ENCODE data around the gene AUTS2.

AUTS2 gene

DNA sequence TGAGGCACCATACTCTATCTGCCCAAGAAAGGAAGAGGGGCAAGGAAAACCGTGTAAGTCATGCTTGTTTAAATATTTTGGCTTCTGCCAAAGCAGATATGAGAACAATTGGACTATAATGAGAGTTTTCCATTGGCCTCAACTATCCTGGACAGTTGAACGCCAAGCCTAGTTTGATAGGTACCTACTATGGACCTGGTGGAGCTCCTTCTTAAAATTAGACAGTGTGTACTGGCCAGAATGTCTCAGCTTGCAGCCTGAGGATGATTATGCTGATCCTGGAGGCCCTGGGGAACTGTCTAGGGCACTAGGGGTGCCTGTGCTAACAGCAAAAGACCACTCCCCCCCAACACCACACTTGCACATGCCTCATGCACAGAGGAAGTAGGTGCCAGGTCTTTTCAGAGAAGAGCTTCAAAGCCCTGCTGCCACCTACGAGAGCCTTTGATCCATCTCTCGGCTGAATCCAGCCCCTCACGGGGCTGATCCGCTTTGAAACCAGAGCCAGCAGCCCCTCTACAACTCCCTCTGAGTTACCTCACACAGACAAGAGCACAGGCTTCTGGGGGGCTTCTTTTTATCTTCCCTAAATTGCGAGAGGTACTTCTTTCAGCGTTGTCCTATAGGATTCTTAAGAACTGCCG, 1059.8 kb downstream of the AUTS2 start:
- DNase-seq: no peak

DNA sequence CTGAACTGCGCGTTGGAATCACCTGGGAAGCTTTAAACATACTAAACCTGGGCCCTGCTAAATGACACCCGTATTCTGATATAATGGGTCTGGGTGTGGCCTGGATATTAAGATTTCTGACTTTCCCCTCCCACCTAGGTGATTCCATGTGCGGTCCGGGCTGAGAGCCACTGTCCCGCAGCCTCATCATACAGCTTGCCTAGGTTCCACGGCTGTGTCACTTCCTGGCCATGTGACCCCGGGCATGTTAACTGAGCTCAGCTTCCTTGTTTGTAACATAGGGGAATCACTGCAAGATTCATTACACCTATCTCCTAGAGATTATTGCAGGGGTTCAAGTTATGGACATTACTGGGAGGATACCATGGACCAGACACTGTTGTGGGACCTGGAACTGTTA, 1061.0 kb downstream of the AUTS2 start:
- no peak for DNase-seq

DNA sequence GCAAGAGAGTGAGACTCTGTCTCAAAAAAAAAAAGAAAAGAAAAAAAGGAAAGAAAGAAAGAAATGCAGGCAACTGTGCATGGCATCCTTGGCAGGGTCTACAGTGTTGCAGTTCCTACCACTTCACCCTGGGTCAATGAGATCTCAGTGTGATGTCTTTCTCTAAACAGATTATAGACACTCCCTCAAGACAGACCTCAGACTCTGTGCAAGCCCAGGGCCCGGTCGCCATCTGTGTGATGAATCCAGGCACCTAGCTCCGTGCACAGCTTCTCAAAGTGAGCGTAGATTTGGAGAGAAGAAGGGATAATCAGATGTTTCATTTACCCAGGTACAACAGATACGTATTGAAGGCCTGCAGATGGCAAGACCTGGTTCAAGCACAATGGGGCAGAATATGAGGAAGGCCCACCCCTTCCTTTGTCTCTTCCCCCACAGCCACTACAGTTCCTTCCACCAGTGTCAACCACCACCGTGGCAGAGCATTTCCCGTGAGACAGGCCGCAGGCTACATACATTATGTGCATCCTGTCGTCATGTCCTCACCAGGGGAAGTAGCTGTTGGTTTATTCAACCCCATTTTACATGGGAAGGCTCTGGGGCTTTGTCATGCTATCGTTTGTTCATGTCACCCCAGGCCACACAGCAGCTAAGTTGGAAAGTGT, 1062.0 kb downstream of the AUTS2 start:
- DNase-seq: no peak

DNA sequence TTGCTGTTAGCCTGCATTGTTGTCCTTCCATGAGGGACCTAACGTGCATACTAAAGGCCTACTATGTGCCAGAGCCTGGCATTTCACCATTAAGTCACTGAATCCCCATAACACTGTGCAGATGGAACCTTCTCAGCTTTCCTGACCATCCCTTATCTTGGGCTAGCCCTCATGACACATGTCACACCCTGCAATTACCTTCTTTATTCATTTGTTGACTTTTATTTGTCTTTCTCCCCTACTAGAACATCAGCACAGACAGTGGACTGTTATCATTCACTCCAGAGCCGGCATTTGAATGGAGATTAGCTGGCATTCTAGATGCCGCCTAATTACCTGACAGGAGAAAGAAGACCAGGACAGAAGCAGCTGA, 1062.5 kb downstream of the AUTS2 start:
- DNase-seq: no peak

DNA sequence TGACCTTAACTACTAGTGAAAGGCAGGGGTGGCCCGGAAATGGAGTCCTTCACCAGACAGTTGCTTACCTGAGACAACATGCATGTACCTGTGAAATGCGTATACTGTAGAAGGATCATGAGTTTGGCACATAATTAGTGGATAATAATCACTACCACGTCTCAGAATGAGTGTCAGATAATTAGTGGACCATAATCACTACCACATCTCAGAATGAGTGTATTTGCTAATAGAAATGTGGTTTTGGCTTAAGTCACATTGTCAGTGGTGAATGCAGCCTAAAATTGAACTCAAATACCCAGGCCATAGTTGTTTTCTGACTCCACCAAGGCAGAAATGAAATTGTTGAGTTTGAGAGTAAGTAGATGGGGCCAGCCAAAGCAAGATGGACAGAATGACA, 1065.4 kb downstream of the AUTS2 start:
- DNase-seq: no peak

DNA sequence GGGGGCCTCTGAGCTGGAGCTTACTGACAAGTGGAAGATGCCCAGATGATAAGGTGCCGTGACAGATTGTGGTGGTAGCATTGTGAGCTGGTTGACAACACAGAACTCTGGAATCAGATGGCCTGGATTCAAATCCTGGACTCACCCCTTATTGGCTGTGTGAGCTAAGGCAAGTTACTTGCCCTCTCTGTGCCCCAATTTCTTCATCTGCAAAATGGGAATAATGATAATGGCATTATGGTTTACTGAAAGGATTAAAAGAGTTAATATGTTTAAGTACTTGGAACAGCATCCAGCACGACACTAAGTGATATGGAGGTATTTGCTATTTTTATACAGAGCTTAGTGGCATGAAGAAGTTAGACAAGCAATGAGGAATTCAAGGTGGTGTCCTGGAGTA, 1067.7 kb downstream of the AUTS2 start:
- no peak for DNase-seq

DNA sequence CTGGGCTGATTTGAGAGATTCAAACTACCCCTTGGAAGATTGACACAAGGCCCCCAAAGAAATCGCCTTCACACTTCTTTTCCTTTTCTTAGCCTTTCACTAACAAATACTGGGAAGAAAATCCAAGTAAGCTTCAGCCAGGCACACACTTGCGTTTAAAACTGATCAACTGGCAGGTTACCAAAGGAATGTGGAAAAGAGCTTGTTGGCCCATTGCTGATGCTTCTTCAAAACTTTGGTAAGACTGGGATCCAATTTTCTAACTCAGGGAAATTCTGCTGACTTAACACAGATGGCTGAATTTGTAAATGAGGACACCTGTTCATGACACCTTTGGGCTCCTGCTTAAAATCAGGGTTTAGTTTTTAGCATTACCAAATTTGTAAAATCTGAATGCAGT, 1069.1 kb downstream of the AUTS2 start:
- no peak for DNase-seq

DNA sequence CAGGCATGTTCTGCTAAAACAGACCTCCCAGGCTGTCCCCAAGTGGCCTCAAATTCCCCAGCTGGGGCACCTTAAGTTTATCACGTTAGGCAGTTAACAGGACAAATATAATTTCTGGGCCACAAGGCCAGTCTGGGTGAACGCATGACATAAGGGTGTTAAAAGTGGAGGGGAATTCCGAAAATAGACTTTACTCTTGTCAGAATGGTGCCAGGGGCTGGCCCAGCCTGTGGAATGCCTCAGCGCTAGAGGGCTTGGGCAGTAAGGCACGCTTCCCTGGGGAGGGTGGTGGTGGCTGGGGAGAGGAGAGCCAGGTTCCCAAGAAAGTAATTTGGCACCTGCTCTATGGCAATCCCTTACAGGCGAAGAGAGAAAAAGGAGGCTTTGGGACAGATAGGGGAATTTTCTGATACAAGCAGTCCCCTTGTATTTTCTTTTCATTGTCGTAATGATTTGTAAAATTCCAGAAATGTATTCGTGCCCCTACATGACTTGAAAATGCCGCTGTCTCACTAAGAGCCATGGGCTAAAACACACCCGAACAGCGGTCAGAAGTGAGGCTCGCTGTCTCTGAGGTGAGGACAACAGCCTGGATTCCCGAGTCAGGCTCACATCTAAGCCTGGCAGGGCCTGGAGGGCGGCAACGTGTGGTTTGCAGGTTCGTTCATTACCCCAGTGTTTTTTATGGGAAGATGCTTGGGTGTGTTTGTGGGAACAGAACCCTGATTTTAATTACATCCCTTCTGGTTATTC, 1070.5 kb downstream of the AUTS2 start:
- no peak for DNase-seq

DNA sequence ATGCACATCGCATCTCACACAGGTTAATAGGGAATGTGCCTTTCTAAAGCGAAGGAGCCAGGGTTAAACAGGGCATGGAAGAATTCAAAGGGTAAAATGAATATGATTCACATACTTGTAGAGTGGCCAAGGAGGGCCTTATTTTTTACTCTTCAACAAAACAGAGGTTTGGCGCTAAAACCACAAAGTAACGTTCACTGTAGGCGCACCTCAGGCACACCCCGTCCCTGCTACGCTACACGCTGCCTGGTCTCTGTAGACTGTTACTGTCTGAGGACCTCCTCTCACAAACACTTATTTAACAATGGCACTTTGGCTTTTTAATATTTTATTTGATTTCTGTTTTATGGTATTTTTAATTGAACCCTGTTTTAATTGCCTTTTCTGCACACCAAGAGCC, 1071.6 kb downstream of the AUTS2 start:
- no peak for DNase-seq

DNA sequence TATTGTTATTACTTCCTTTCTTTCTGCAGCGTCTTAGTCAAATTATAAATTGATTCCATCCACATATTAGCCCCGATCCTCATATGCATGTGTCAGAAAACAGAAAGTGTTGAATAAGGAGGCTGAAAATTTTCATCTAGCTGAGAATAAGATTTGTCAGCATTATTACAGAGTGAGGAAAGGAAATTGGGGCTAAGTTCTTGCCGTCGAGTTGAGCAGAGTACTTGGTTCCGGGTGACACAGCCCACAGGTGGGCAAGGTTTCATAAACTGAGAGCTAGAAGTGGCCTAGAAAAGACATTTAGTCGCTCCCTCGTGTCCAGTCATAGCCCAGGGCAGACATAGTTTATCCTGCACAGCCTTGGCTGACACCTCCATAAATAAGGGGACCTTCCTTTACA, 1072.0 kb downstream of the AUTS2 start:
- no peak for DNase-seq

DNA sequence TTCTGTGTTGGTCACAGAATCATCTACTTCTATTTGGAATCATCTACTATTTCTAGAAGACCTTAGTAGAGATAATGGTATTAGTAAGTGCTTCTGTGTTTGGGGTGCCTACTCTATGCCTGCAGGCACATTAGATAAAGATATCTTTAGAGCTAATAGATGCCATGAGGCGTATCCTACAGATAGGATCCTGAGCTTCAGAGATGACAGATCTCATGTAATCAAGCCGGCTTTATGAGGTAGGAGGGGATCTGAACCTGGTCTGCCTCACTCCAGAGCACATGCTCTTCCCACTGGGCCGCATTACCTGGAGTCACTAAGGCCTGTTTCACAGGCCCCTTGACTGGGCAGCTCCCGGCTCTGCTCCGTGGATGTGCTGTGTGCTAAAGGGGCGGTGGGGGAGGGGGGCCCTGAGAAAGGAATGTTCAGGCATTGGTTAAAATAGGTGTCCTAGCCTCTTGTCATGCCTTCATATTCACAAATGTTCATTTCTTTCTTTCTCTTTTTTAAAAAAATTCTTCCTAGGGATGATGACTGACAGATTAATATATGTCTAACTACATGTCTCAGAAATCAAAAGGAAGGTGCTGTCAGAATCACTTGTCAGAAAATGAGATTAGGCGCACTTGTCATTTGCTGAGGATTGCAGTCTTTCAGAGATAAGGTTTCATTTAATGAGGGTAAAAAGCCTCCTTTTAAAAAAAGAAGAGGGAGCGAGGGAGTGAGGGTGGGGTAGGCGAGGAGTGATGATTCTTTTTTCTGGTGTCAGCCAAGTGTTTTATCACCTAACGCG, 1075.7 kb downstream of the AUTS2 start:
- DNase-seq: no peak

DNA sequence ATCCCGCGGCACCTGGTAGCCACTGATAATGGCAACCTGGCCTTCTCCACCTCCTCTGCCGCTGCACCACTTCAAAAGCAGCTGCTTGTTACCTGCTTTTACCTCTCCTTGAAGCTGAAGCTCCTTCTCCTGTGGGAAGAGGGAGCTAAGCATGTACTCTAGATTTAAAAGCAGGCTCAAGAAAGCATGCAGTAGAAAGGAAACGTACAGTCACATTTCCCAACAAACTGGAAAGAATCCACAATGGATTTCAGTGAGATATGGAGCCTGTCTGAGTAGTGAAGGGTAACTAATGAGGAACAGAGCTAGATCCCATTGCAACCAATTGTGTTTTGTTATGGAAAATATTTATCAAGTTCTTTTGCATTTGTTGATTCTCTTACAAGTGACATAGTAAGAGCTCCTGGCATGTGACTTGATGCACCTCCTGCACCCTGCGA, 1076.3 kb downstream of the AUTS2 start:
- DNase-seq: no peak

DNA sequence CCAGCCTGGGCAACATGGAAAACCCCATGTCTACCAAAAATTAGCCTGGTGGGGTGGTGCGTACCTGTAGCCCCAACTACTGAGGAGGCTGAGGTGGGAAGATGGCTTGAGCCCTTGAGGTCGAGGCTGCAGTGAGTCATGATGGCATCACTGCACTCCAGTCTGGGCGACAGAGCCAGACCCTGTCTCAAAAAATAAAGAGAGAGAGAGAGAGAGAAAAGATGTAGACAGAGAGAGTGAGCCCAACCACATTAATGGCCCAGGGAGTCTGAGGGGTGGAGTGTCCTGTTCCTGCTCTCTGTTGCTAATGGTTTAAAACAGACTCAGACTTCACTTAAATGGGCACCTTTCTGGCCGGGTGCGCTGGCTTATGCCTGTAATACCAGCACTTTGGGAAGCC, 1078.0 kb downstream of the AUTS2 start:
- DNase-seq: no peak

DNA sequence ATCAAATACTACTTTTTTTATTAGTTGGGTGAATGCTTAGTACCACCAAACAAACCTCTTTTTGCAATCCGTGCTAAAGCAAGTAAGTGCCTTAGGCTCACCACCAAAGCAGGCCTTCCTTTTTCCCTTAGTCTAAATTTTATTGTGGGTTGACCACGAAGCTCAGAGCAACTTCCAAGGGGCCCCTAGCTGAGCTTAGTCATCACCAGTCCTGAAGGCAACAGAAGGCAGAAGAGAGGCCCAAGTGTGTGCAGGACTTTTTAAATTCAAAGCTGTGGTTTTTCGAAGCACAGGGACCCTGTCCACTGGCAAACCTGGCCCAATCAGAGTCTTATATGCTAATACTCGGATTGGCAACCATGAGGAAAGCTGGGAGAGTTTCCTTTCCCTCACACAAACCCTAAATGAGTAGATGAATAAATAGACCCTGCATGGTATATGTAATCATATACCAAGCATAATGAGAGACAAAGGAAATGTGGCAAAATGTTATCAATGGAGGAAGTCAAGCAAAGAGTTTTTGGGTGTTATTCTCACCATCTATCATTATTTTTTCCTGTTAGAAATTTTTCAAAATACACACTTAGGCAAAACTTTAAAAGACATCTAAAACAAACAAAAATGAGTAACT, 1080.5 kb downstream of the AUTS2 start:
- no peak for DNase-seq

DNA sequence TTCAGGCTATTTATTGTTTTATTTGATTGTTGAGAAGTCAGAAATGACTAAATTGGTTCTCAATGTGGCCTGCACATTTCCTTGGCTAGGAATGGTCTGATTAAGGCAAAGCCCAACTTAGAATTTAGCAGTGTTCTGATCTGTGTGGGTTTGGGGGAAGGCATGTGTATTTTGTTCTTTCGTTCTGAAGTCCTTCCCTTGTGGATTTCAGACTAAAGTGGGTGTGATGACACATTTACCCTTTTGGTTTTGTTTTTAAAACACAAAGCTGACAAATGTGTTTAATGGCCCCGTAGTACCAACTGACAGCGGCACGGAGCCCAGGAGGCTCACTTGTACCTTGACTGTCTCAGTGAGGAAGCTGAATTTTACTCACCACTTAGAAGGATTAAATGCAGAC, 1081.4 kb downstream of the AUTS2 start:
- no peak for DNase-seq

DNA sequence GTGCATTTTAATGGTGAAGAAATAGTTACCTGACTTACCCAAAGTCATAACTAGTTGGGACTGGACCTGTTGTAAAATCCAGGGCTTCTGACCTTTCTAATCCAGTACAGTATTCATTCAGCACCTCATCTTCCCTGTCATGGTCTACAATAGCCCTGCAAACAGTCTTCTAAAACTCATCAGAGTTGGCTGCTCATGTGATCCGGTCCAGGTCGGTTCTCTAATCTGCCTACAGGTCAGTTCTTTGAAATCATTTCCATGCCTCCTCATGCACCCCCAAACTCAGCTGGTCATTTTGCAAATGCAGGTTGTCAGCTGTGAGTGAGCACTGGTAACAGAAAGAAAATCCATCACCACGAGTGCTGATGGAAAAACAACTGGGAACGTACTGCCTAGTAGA, 1082.0 kb downstream of the AUTS2 start:
- DNase-seq: no peak

DNA sequence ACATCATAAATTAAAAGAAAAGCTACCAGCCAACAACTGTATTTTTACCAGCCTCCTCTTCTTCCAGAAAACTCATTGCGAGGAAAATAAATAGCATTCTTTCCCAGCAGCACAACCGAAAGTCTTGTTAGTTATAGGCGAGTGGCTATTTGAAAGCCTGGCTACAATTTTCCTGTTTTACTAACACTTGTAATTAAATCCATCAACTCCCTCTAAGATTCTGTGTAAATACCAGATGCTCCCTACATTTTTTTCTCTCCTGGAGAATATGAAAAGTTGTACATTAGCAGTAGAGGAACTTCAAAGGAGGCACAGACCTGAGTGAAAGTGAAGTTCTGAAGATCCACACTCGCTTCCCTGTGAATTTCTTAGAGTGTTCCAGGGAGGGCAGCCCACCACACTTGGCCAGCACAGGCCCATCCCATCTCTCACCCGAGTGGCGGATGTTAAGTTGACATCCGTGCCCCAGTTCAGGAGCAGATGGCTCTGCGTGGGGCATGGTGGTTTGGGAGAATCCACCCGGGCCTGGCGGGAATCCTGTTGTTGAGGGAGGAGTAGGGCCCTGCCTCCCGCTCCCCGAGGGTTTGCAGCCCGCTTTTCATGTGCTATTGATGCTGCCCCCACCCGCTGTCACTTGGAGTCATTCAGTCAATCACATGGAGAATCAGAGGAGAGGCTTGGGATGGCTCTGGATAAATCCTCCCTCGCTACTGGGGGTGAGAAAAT, 1082.6 kb downstream of the AUTS2 start:
- no peak for DNase-seq

DNA sequence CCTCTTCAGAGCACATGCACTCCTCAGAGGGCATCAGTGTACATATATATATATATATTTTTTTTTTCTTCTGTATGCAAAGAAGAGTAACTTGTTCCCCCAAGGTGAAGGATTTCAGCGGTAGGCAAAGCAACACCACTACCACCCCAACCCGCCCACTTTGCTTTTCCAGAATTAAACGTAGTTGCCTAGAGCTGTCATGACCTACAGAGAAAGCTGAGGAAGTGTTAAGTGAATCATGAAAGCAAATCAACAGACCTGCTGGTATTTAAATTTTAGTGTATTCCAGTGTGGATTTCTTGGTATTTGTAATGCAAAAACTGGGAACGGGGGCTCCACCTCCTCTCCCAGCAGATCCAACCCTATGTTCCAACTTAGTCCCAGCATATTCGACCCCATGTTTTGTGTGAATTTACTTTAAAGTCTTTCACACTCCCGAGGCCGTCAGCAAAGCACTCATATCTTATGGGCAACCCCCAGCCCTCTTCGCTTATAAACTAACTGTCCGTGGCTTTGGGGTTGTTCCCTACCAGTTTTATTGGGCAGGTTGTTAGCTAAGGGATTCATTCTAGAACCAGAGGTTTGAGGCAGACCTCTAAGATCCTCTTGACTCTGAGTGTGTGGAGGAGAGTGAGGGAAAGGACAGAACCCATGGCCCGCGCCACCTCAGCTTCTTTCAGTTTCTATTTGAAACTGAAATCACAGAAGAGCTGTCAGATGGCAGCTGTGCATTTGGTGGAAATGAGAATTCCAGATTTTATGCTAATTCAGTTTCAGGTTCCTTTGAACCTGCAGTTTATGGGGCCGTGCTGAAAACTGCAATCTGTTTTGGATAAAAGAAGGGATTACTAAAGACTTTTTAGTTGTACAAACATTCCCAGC, 1083.4 kb downstream of the AUTS2 start:
- no peak for DNase-seq

DNA sequence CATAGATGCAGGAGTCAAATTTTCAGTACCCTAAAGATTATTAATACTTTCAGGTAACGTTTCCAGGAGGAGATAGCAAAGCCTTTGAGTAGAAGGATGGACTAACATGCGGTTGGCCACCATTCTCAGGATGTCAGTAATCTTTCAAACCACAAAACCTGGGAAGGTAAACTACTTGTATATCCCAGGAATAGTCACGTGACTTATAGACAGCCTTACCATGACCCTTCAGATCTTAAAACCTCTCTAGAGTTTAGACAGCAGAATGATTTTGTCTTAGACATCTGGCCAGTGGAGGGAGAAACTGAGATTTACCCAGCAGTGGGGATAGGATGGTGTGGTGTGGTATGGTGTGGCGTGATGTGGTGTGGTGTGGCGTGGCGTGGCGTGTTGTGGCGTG, 1085.9 kb downstream of the AUTS2 start:
- DNase-seq: no peak

DNA sequence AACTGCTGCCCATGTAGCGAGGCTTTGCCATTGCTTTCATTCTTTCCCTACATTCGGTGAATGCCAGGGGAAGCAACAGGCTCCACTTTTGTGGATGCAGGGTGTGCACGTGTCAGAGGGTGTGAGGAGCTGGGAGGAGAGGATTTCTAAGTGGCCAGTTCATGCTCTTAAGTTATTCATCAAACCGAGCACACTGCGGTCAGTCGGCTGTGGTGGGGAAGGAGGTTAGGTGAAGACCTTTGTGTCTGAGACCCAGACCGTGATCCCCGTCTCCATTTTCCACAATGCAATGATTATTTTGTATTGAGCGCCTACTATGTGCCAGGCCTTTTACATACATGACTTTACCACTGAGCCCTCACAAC, 1095.0 kb downstream of the AUTS2 start:
- no peak for DNase-seq

DNA sequence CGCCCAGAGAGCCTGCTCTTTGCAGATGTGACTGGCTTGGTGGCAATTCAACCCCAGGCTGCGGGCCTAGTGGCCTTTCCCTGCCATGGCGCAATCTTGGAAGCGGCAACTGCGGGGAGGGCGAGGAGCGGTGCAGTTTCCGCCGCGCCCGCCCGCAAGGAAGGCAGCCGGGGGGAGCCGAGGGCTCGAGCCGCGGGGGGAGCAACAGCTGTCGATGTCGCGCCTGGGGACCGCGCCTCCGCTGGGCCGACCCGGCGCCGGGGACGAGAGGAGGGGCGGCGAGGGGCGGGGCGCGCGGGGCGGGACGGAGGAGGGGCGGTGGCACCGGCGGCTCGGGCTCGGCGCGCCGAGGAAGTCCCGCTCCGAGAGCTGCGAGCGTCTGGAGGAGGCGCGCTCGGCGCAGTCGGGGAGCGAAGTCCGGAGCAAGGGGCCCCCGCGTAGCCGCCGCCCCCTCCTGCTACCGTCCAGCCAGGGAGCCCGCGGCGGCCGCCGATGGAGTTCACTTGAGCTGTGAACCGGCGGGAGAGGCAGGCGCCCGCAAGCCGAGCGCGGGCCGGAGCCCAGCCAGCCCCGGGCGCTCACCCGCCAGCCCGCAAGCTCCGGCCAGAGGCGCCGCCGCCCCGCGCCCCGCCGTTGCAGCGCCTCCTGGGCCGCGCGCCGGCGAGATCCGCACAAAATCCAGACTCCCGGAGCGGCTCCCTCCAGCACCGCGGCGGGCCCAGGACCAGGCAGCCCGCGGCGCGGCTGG, 1095.6 kb downstream of the AUTS2 start:
- DNase-seq: peak; percentile 49

Data from stimulated activated CD4-positive, alpha-beta T cell treated with anti-CD3 and anti-CD28 coated beads, Interleukin-4, amount 100 ng/mL, for 1 hour (primary cell).